Keratinocyte (primary cell): ENCODE measurements around the gene MED15. TPM values are rescaled to one million over a fixed set of nuclear protein-coding genes. Genes with fewer than 3 reads are reported as not detected.

ENCODE experiments used
- DNase-seq: peaks from one replicate; pipeline ENCODE4 v3.0.0-alpha.2; 2011; ENCODE audit warnings: low read depth, missing footprints, low spot score
- FAIRE-seq: peaks from 2 replicates; lab custom pipeline; 2011; peaks lifted over from hg19 to GRCh38; lab: Jason Lieb, UNC
- H2AFZ ChIP-seq: 2 replicates; pipeline ENCODE4 v1.6.0; 2012; ENCODE audit warnings: low read length, control low read depth, inconsistent platforms; ENCODE audit not compliant: control insufficient read depth
- H3K27ac ChIP-seq: 2 replicates; pipeline ENCODE4 v1.5.1; 2011; ENCODE audit warnings: low read length; ENCODE audit not compliant: control insufficient read depth, insufficient read depth
- H3K27me3 ChIP-seq: 3 replicates; pipeline ENCODE4 v1.6.0; 2011; ENCODE audit warnings: low read length; ENCODE audit not compliant: control insufficient read depth, insufficient read depth; ENCODE audit errors: extremely low read depth
- H3K36me3 ChIP-seq, 2 experiments: 2 replicates in 1 of 2; 3 replicates in 1 of 2; pipeline ENCODE4 v1.5.1; 2011; ENCODE audit warnings: low read length in 2 of 2, mild to moderate bottlenecking in 1 of 2; ENCODE audit not compliant: control insufficient read depth in 2 of 2, insufficient read depth in 2 of 2; ENCODE audit errors: extremely low read depth in 1 of 2
- H3K4me1 ChIP-seq: 3 replicates; pipeline ENCODE4 v1.5.1; 2011; ENCODE audit warnings: low read length; ENCODE audit not compliant: control insufficient read depth, insufficient read depth; ENCODE audit errors: extremely low read depth
- H3K4me2 ChIP-seq: 3 replicates; pipeline ENCODE4 v1.6.0; 2011; ENCODE audit warnings: low read depth, low read length; ENCODE audit not compliant: control insufficient read depth, insufficient read depth; ENCODE audit errors: extremely low read depth
- H3K4me3 ChIP-seq, 3 experiments: fragments of 200-600 bp in 1 of 3; sonication (generic) in 1 of 3; 2 replicates in 2 of 3; 3 replicates in 1 of 3; pipeline ENCODE4 v1.5.1; 2011 to 2016; ENCODE audit warnings: low read length in 3 of 3, mild to moderate bottlenecking in 3 of 3, control low read depth in 2 of 3, inconsistent platforms in 1 of 3, low read depth in 1 of 3, mixed read lengths in 1 of 3, mixed run types in 1 of 3, moderate library complexity in 1 of 3; ENCODE audit not compliant: control insufficient read depth in 2 of 3, insufficient read depth in 2 of 3; ENCODE audit errors: extremely low read depth in 1 of 3
- H3K79me2 ChIP-seq: 2 replicates; pipeline ENCODE4 v1.6.0; 2012; ENCODE audit warnings: low read length; ENCODE audit not compliant: control insufficient read depth, insufficient read depth
- H3K9ac ChIP-seq: 3 replicates; pipeline ENCODE4 v1.6.0; 2011; ENCODE audit warnings: low read length; ENCODE audit not compliant: control insufficient read depth, insufficient read depth; ENCODE audit errors: extremely low read depth
- H3K9me1 ChIP-seq: 3 replicates; pipeline ENCODE4 v1.6.0; 2011; ENCODE audit warnings: low read length; ENCODE audit not compliant: control insufficient read depth, insufficient read depth; ENCODE audit errors: extremely low read depth
- H3K9me3 ChIP-seq: 2 replicates; pipeline ENCODE4 v1.5.1; 2012; ENCODE audit warnings: low read depth, low read length; ENCODE audit not compliant: control insufficient read depth
- H4K20me1 ChIP-seq: 3 replicates; pipeline ENCODE4 v1.6.0; 2011; ENCODE audit warnings: low read length; ENCODE audit not compliant: control insufficient read depth, insufficient read depth; ENCODE audit errors: extremely low read depth
- CTCF ChIP-seq, 3 experiments: IDR thresholded peaks in 1 of 3; conservative IDR thresholded peaks in 1 of 3; optimal IDR thresholded peaks in 1 of 3; 2 replicates in 2 of 3; 3 replicates in 1 of 3; pipeline versions ENCODE3 to v1.5.1; 2011; ENCODE audit warnings: low read length in 3 of 3, mild to moderate bottlenecking in 3 of 3, moderate library complexity in 2 of 3, control low read depth in 1 of 3, inconsistent platforms in 1 of 3; ENCODE audit not compliant: insufficient read depth in 2 of 3; ENCODE audit errors: extremely low read depth in 1 of 3
- EZH2 ChIP-seq: IDR thresholded peaks from one replicate; pipeline ENCODE4 v1.6.1; 2012; ENCODE audit warnings: inconsistent platforms, mild to moderate bottlenecking, low read length, moderate library complexity
- dilution Hi-C: fragments of 300-500 bp; cut with MboI; formaldehyde crosslinking; loops from one replicate; pipeline ENCODE4 v1.7.0; 2020; ENCODE audit warnings: low sequenced_read_pairs; ENCODE audit not compliant: extremely low pct_ligation_motif_present
- polyA plus RNA-seq, 5 experiments: library from polyadenylated mRNA; depleted of rRNA in 3 of 5; stranded (reverse) in 3 of 5; stranded (forward) in 1 of 5; unstranded in 1 of 5; fragments of >200 nt; gene quantifications; 1 replicate in 1 of 5; 2 replicates in 3 of 5; 3 replicates in 1 of 5; pipeline versions ENCODE4 v1.2.1 to v1.2.3, GENCODE V29; 2011 to 2012; ENCODE audit warnings: missing spikeins in 2 of 5, low read depth in 1 of 5, low replicate concordance in 1 of 5
- small RNA-seq, 3 experiments: library from RNA; depleted of rRNA; stranded (forward); fragments of <200 nt; gene quantifications; one replicate each; pipeline ENCODE3, GENCODE V24; 2012; ENCODE audit warnings: low read depth in 3 of 3, low replicate concordance in 1 of 3; ENCODE audit not compliant: insufficient read length in 3 of 3

Gene MED15
- polyA plus RNA-seq, 1 donor (not counting 4 experiments of a cell fraction or from before 2014, with no cell fraction given) = 24.9 TPM

GRCh38 chr22:20636075-20636812 lies 128.8 kb downstream of the MED15 start:
- peaks cover 11% of the 10 kb centered on the region for H3K27me3 ChIP-seq
- H2AFZ ChIP-seq = no peak overlapping the region
- no peak overlapping the region for H3K27ac ChIP-seq
- H3K79me2 ChIP-seq = no peaks in the 10 kb centered on the region
- no peaks in the 10 kb centered on the region for H3K4me1 ChIP-seq
- dilution Hi-C loops = no loop called here
- no peak overlapping the region for H3K4me2 ChIP-seq
- no peak for TF ChIP-seq CTCF (optimal IDR thresholded peaks at IDR 0.05 in 1 of 3, IDR thresholded peaks at IDR 0.05 in 1 of 3, conservative IDR thresholded peaks at IDR 0.05 in 1 of 3; ENCODE audit: extremely low read depth in 1 of 3, insufficient read depth in 2 of 3, low read length in 3 of 3)
- TF ChIP-seq EZH2 = no peak
- FAIRE-seq = no peak
- no peak for DNase-seq
- no peak overlapping the region for H3K9ac ChIP-seq
- H3K4me3 ChIP-seq = no peak overlapping the region
- no peaks in the 10 kb centered on the region for H3K36me3 ChIP-seq
- no peaks in the 10 kb centered on the region for H3K9me3 ChIP-seq
- H4K20me1 ChIP-seq = no peaks in the 10 kb centered on the region
- H3K9me1 ChIP-seq = no peaks in the 10 kb centered on the region

GRCh38 chr22:20636945-20637344 lies 129.5 kb downstream of the MED15 start:
- dilution Hi-C loops = no loop called here
- H3K9me3 ChIP-seq = no peaks in the 10 kb centered on the region
- H3K4me2 ChIP-seq = no peak overlapping the region
- no peak overlapping the region for H2AFZ ChIP-seq
- H3K79me2 ChIP-seq = no peaks in the 10 kb centered on the region
- no peak for FAIRE-seq
- peaks cover 11% of the 10 kb centered on the region for H3K27me3 ChIP-seq
- no peaks in the 10 kb centered on the region for H3K9me1 ChIP-seq
- no peak overlapping the region for H3K27ac ChIP-seq
- H3K36me3 ChIP-seq = no peaks in the 10 kb centered on the region
- H3K4me3 ChIP-seq = no peak overlapping the region
- no peak for TF ChIP-seq CTCF (optimal IDR thresholded peaks at IDR 0.05 in 1 of 3, IDR thresholded peaks at IDR 0.05 in 1 of 3, conservative IDR thresholded peaks at IDR 0.05 in 1 of 3; ENCODE audit: extremely low read depth in 1 of 3, insufficient read depth in 2 of 3, low read length in 3 of 3)
- no peak for TF ChIP-seq EZH2
- no peak overlapping the region for H3K9ac ChIP-seq
- no peak for DNase-seq
- no peaks in the 10 kb centered on the region for H4K20me1 ChIP-seq
- H3K4me1 ChIP-seq = no peaks in the 10 kb centered on the region

Small RNA genes lying within 50 kb of the gene (small RNA-seq; reads per million reads assigned to genes)
- gene IGLL4P (0 reads per million in 3 experiments), gene RF00019 (0 reads per million in 3 experiments), gene RN7SL812P (0 reads per million in 3 experiments), gene RNY1P9 (0 reads per million in 3 experiments)

Other genes starting within 250 kb of the MED15 start
- 2.5 to 5.6 TPM (median 5.5 TPM) in 3 replicates for gene RTN4R, start 239.3 kb upstream of the MED15 start, polyA plus RNA-seq
- 19.2 to 38.3 TPM (median 25.2 TPM) in 3 replicates for gene DGCR6L, start 187.6 kb upstream of the MED15 start, polyA plus RNA-seq
- gene ZNF74, start 113.5 kb upstream of the MED15 start, polyA plus RNA-seq = 5.2 to 7.2 TPM (median 6.1 TPM) in 3 replicates
- gene SCARF2, start 69.8 kb upstream of the MED15 start, polyA plus RNA-seq = 0.05 to 0.06 TPM (median 0.05 TPM) in 3 replicates
- gene KLHL22, start 11.8 kb upstream of the MED15 start, polyA plus RNA-seq = 9.3 to 16.6 TPM (median 10.0 TPM) in 3 replicates